ENCODE results near the gene NFIB.

DNA sequence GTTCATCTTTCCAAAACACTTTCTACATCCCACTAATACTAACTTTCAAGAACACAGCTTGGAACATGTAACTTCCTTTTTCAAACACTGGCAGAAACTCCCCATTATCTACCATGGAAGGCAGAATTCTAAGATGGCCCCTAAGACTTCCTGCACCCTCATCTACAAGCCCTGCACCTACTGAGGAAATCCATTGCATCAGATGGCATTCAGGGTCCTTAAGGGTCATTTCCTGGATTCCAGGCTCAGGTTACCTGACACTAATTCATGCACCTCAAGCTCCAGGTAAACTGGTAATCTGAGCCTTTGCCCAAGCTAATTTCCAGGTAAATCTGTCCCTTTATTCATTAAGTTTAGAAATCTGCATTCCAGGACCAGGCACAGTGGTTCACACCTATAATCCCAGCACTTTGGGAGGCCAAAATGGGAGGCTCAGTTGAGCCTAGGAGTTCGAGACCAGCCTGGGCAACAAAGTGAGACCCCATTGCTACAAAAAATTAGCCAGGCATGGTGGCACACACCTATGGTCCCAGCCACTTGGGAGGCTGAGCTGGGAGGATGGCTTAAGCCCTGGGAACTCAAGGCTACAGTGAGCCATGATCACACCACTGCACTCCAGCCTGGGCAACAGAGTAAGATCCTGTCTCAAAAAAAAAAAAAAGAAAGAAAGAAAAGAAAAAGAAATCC is 91.6 kb downstream of the NFIB start:
- TF ChIP-seq, protein P1, sequence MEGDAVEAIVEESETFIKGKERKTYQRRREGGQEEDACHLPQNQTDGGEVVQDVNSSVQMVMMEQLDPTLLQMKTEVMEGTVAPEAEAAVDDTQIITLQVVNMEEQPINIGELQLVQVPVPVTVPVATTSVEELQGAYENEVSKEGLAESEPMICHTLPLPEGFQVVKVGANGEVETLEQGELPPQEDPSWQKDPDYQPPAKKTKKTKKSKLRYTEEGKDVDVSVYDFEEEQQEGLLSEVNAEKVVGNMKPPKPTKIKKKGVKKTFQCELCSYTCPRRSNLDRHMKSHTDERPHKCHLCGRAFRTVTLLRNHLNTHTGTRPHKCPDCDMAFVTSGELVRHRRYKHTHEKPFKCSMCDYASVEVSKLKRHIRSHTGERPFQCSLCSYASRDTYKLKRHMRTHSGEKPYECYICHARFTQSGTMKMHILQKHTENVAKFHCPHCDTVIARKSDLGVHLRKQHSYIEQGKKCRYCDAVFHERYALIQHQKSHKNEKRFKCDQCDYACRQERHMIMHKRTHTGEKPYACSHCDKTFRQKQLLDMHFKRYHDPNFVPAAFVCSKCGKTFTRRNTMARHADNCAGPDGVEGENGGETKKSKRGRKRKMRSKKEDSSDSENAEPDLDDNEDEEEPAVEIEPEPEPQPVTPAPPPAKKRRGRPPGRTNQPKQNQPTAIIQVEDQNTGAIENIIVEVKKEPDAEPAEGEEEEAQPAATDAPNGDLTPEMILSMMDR (conservative IDR thresholded peaks at IDR 0.05; ENCODE audit: low read length): no peak
- TF ChIP-seq EZH2phosphoT487 (IDR thresholded peaks at IDR 0.05; ENCODE audit: borderline replicate concordance): no peak
